Measurements from ENCODE around the gene SRSF3.

Gene SRSF3

GRCh38 chr6:36615018-36615761 lies 21.0 kb downstream of the SRSF3 start:
- Histone ChIP-seq H3K4me2 (ENCODE audit: low read length) (no peak overlapping the region), H3K27ac (ENCODE audit: low read depth, low read length, poor library complexity, severe bottlenecking) (no peak overlapping the region), H2AFZ (ENCODE audit: low read length) (no peak overlapping the region), H3K36me3 (ENCODE audit: insufficient read depth, low read length) (peaks cover 31% of the 10 kb centered on the region), H3K4me3 (ENCODE audit: low read depth, low read length, poor library complexity, severe bottlenecking) (no peak overlapping the region), H3K9ac (ENCODE audit: low read length) (no peak overlapping the region), H4K20me1 (ENCODE audit: insufficient read depth, low read length) (no peaks in the 10 kb centered on the region), H3K9me3 (ENCODE audit: low read length) (no peaks in the 10 kb centered on the region), H3K79me2 (ENCODE audit: insufficient read depth, low read length) (no peaks in the 10 kb centered on the region), H3K4me1 (ENCODE audit: insufficient read depth, low read length, severe bottlenecking) (peaks cover 8% of the 10 kb centered on the region), H3K27me3 (ENCODE audit: insufficient read depth, low read length) (no peaks in the 10 kb centered on the region), H3F3A (ENCODE audit: insufficient read depth, low read length) (peaks cover 11% of the 10 kb centered on the region), H3K9me2 (ENCODE audit: low read depth, low read length) (no peaks in the 10 kb centered on the region)
- TF ChIP-seq CTCF (IDR thresholded peaks at IDR 0.05; ENCODE audit: low read length) (peak; percentile 74), EZH2 (IDR thresholded peaks at IDR 0.05; ENCODE audit: borderline replicate concordance, low read length) (no peak)

GRCh38 chr6:36616893-36617521 lies 22.8 kb downstream of the SRSF3 start:
- Histone ChIP-seq H3K4me1 (ENCODE audit: insufficient read depth, low read length, severe bottlenecking) (peaks cover 8% of the 10 kb centered on the region), H3K36me3 (ENCODE audit: insufficient read depth, low read length) (peaks cover 14% of the 10 kb centered on the region), H3K27me3 (ENCODE audit: insufficient read depth, low read length) (no peaks in the 10 kb centered on the region), H3K79me2 (ENCODE audit: insufficient read depth, low read length) (no peaks in the 10 kb centered on the region), H4K20me1 (ENCODE audit: insufficient read depth, low read length) (no peaks in the 10 kb centered on the region), H3K27ac (ENCODE audit: low read depth, low read length, poor library complexity, severe bottlenecking) (no peak overlapping the region), H3F3A (ENCODE audit: insufficient read depth, low read length) (peaks cover 7% of the 10 kb centered on the region; the same call in 1 of the 2 replicates), H3K9ac (ENCODE audit: low read length) (no peak overlapping the region), H3K4me2 (ENCODE audit: low read length) (no peak overlapping the region), H2AFZ (ENCODE audit: low read length) (no peak overlapping the region), H3K9me3 (ENCODE audit: low read length) (no peaks in the 10 kb centered on the region), H3K4me3 (ENCODE audit: low read depth, low read length, poor library complexity, severe bottlenecking) (no peak overlapping the region), H3K9me2 (ENCODE audit: low read depth, low read length) (no peaks in the 10 kb centered on the region)
- no peak for TF ChIP-seq EZH2 (IDR thresholded peaks at IDR 0.05; ENCODE audit: borderline replicate concordance, low read length)
- TF ChIP-seq CTCF (IDR thresholded peaks at IDR 0.05; ENCODE audit: low read length): no peak

GRCh38 chr6:36618366-36619355 lies 24.5 kb downstream of the SRSF3 start:
- H3K4me2 ChIP-seq (ENCODE audit: low read length): no peak overlapping the region
- TF ChIP-seq CTCF (IDR thresholded peaks at IDR 0.05; ENCODE audit: low read length): no peak
- TF ChIP-seq EZH2 (IDR thresholded peaks at IDR 0.05; ENCODE audit: borderline replicate concordance, low read length): no peak

More at GRCh38 chr6:36618366-36619355, 24.5 kb downstream of the SRSF3 start:
- Histone ChIP-seq H3K36me3 (ENCODE audit: insufficient read depth, low read length) (no peaks in the 10 kb centered on the region), H3K9me3 (ENCODE audit: low read length) (no peaks in the 10 kb centered on the region), H4K20me1 (ENCODE audit: insufficient read depth, low read length) (no peaks in the 10 kb centered on the region), H3F3A (ENCODE audit: insufficient read depth, low read length) (no peaks in the 10 kb centered on the region), H3K4me1 (ENCODE audit: insufficient read depth, low read length, severe bottlenecking) (peaks cover 15% of the 10 kb centered on the region), H3K27me3 (ENCODE audit: insufficient read depth, low read length) (no peaks in the 10 kb centered on the region), H3K9me2 (ENCODE audit: low read depth, low read length) (no peaks in the 10 kb centered on the region), H3K27ac (ENCODE audit: low read depth, low read length, poor library complexity, severe bottlenecking) (no peak overlapping the region), H2AFZ (ENCODE audit: low read length) (no peak overlapping the region), H3K9ac (ENCODE audit: low read length) (no peak overlapping the region), H3K4me3 (ENCODE audit: low read depth, low read length, poor library complexity, severe bottlenecking) (no peak overlapping the region), H3K79me2 (ENCODE audit: insufficient read depth, low read length) (no peaks in the 10 kb centered on the region)
